HAP-1 (cell line): ENCODE measurements around the gene GSTO2.

Experiments used
- DNase-seq, 2 experiments: peaks; one replicate each; pipeline ENCODE4 v3.0.0-alpha.2; 2016 to 2020; ENCODE audit warnings: low spot score in 2 of 2
- H3K27me3 ChIP-seq: fragments of 250-450 bp; sonication (Bioruptor Pico); 2 replicates; pipeline ENCODE4 v1.5.1; 2020; ENCODE audit warnings: low read depth, mild to moderate bottlenecking, moderate library complexity
- H3K36me3 ChIP-seq: fragments of 250-450 bp; sonication (Bioruptor Pico); replicated peaks from 2 replicates; pipeline ENCODE4 v1.5.1; 2020; ENCODE audit warnings: mild to moderate bottlenecking
- H3K4me1 ChIP-seq: fragments of 250-450 bp; sonication (Bioruptor Pico); 2 replicates; pipeline ENCODE4 v1.5.1; 2020; ENCODE audit warnings: mild to moderate bottlenecking
- H3K4me3 ChIP-seq: fragments of 250-450 bp; sonication (Bioruptor Pico); 2 replicates; pipeline ENCODE4 v1.5.1; 2020; ENCODE audit warnings: mild to moderate bottlenecking, moderate library complexity
- H3K9me3 ChIP-seq: fragments of 250-450 bp; sonication (Bioruptor Pico); 2 replicates; pipeline ENCODE4 v1.5.1; 2020; ENCODE audit warnings: mild to moderate bottlenecking, moderate library complexity
- in situ Hi-C: fragments of 300-500 bp; cut with MboI; formaldehyde crosslinking; loops from 3 replicates; pipeline ENCODE4 v1.14.3; 2020; ENCODE audit warnings: low sequenced_read_pairs, inconsistent platforms, mixed read lengths

GSTO2 gene

GRCh38 chr10:104324221-104324686 lies 55.3 kb downstream of the GSTO2 start:
- H3K9me3 ChIP-seq = no peaks in the 10 kb centered on the region
- DNase-seq = no peak
- H3K27me3 ChIP-seq = no peaks in the 10 kb centered on the region
- no peaks in the 10 kb centered on the region for H3K36me3 ChIP-seq
- no peak overlapping the region for H3K4me3 ChIP-seq
- H3K4me1 ChIP-seq = peaks cover 28% of the 10 kb centered on the region
- in situ Hi-C loops = no loop called here

- no peaks in the 10 kb centered on the region for H3K9me3 ChIP-seq
- no peak overlapping the region for H3K4me3 ChIP-seq
- in situ Hi-C loops = no loop called here
- no peaks in the 10 kb centered on the region for H3K27me3 ChIP-seq
- no peaks in the 10 kb centered on the region for H3K36me3 ChIP-seq
- H3K4me1 ChIP-seq = peaks cover 35% of the 10 kb centered on the region
- DNase-seq = no peak
Observed at GRCh38 chr10:104324931-104325330, 55.9 kb downstream of the GSTO2 start.

- no peak for DNase-seq
- Histone ChIP-seq H3K9me3 (no peaks in the 10 kb centered on the region), H3K36me3 (no peaks in the 10 kb centered on the region), H3K4me1 (peaks cover 43% of the 10 kb centered on the region), H3K27me3 (no peaks in the 10 kb centered on the region), H3K4me3 (no peak overlapping the region)
- in situ Hi-C loops = no loop called here
Observed at GRCh38 chr10:104325436-104326435, 56.8 kb downstream of the GSTO2 start.

GRCh38 chr10:104326991-104327610 lies 58.1 kb downstream of the GSTO2 start:
- DNase-seq = no peak
- H3K27me3 ChIP-seq = no peaks in the 10 kb centered on the region
- no peaks in the 10 kb centered on the region for H3K9me3 ChIP-seq
- in situ Hi-C loops = no loop called here
- peaks cover 57% of the 10 kb centered on the region for H3K4me1 ChIP-seq
- no peaks in the 10 kb centered on the region for H3K36me3 ChIP-seq
- no peak overlapping the region for H3K4me3 ChIP-seq

- peak; percentile 85 to 90 for DNase-seq
Observed at GRCh38 chr10:104327745-104328645, 59.0 kb downstream of the GSTO2 start.

GRCh38 chr10:104328646-104328895 lies 59.6 kb downstream of the GSTO2 start:
- H3K9me3 ChIP-seq = no peaks in the 10 kb centered on the region
- H3K4me3 ChIP-seq = peak overlapping the region; percentile 8
- peaks cover 59% of the 10 kb centered on the region for H3K4me1 ChIP-seq
- in situ Hi-C loops = no loop called here
- H3K27me3 ChIP-seq = no peaks in the 10 kb centered on the region
- no peak for DNase-seq
- no peaks in the 10 kb centered on the region for H3K36me3 ChIP-seq

More at GRCh38 chr10:104327745-104328645, 59.0 kb downstream of the GSTO2 start:
- Histone ChIP-seq H3K36me3 (no peaks in the 10 kb centered on the region), H3K9me3 (no peaks in the 10 kb centered on the region), H3K27me3 (no peaks in the 10 kb centered on the region), H3K4me3 (no peak overlapping the region; the same call in 1 of the 2 replicates), H3K4me1 (peaks cover 59% of the 10 kb centered on the region)
- in situ Hi-C loops = no loop called here

- H3K4me3 ChIP-seq = peak overlapping the region; percentile 8
- no peaks in the 10 kb centered on the region for H3K36me3 ChIP-seq
- in situ Hi-C loops = no loop called here
- DNase-seq = peak; percentile 78 to 85
- no peaks in the 10 kb centered on the region for H3K9me3 ChIP-seq
- no peaks in the 10 kb centered on the region for H3K27me3 ChIP-seq
- peaks cover 59% of the 10 kb centered on the region for H3K4me1 ChIP-seq
Observed at GRCh38 chr10:104328896-104329710, 60.1 kb downstream of the GSTO2 start.

- H3K27me3 ChIP-seq = no peaks in the 10 kb centered on the region
- no peak for DNase-seq
- peaks cover 59% of the 10 kb centered on the region for H3K4me1 ChIP-seq
- no peak overlapping the region for H3K4me3 ChIP-seq
- no peaks in the 10 kb centered on the region for H3K36me3 ChIP-seq
- no peaks in the 10 kb centered on the region for H3K9me3 ChIP-seq
- in situ Hi-C loops = no loop called here
Observed at GRCh38 chr10:104329735-104330134, 60.8 kb downstream of the GSTO2 start.

- Histone ChIP-seq H3K27me3 (no peaks in the 10 kb centered on the region), H3K4me3 (no peak overlapping the region), H3K9me3 (no peaks in the 10 kb centered on the region), H3K4me1 (peaks cover 59% of the 10 kb centered on the region), H3K36me3 (no peaks in the 10 kb centered on the region)
- peak; percentile 41 for DNase-seq
- in situ Hi-C loops = no loop called here
Observed at GRCh38 chr10:104330168-104331110, 61.5 kb downstream of the GSTO2 start.

GRCh38 chr10:104331208-104331838 lies 62.3 kb downstream of the GSTO2 start:
- Histone ChIP-seq H3K36me3 (no peaks in the 10 kb centered on the region), H3K4me1 (peaks cover 60% of the 10 kb centered on the region), H3K27me3 (no peaks in the 10 kb centered on the region), H3K9me3 (no peaks in the 10 kb centered on the region), H3K4me3 (no peak overlapping the region)
- in situ Hi-C loops = no loop called here
- DNase-seq = peak; percentile 58 to 69

- Histone ChIP-seq H3K4me3 (no peak overlapping the region), H3K4me1 (peaks cover 51% of the 10 kb centered on the region), H3K9me3 (no peaks in the 10 kb centered on the region), H3K36me3 (no peaks in the 10 kb centered on the region), H3K27me3 (no peaks in the 10 kb centered on the region)
- in situ Hi-C loops = no loop called here
- DNase-seq = no peak
Observed at GRCh38 chr10:104332243-104333031, 63.5 kb downstream of the GSTO2 start.
